IgD-negative memory B cell (primary cell): ENCODE data around the gene CYP17A1. TPM values are rescaled to one million over a fixed set of nuclear protein-coding genes. Genes with fewer than 3 reads are reported as not detected.
"Not testable (repeated sequence)": the region's sequence is repeated elsewhere in the genome, so short reads cannot be mapped to it uniquely, and the experiment has no call there.

Experiments
- H3K27ac Mint-ChIP-seq, 3 donors: one replicate each; pipeline ENCODE4 v1.8.0; 2020 to 2022; ENCODE audit warnings: mild to moderate bottlenecking in 3 of 3, mixed read lengths in 3 of 3, moderate library complexity in 1 of 3
- H3K27me3 Mint-ChIP-seq: one replicate; pipeline ENCODE4 v1.8.0; 2021; ENCODE audit warnings: mixed read lengths
- H3K36me3 Mint-ChIP-seq: one replicate; pipeline ENCODE4 v1.8.0; 2020; ENCODE audit warnings: mild to moderate bottlenecking, mixed read lengths
- H3K4me1 Mint-ChIP-seq, 3 donors: one replicate each; pipeline ENCODE4 v1.8.0; 2020 to 2022; ENCODE audit warnings: mixed read lengths in 3 of 3, mild to moderate bottlenecking in 1 of 3
- H3K4me3 Mint-ChIP-seq, 4 donors: one replicate each; pipeline ENCODE4 v1.8.0; 2020 to 2022; ENCODE audit warnings: mild to moderate bottlenecking in 4 of 4, mixed read lengths in 4 of 4, moderate library complexity in 3 of 4
- H3K9me3 Mint-ChIP-seq, 3 donors: one replicate each; pipeline ENCODE4 v1.8.0; 2020 to 2021; ENCODE audit warnings: mixed read lengths in 3 of 3, mild to moderate bottlenecking in 1 of 3
- polyA plus RNA-seq: library from polyadenylated mRNA; unstranded; fragments of 300-500 nt; fragmentation: Illumina TruSeq; gene quantifications from one replicate; pipeline ENCODE4 v1.2.3, GENCODE V29; 2021

The CYP17A1 gene
- 0.09 TPM for polyA plus RNA-seq

- H3K4me3 Mint-ChIP-seq: no peak within 1 kb of the TSS
- H3K9me3 Mint-ChIP-seq: peaks cover 6 to 21% (median 12%) of the 10 kb centered on the region in 3 donors
- no peaks in the 10 kb centered on the region for H3K4me1 Mint-ChIP-seq
- H3K27me3 Mint-ChIP-seq: peaks cover 16% of the 10 kb centered on the region
- peaks cover 6% of the 10 kb centered on the region for H3K36me3 Mint-ChIP-seq
- peak within 1 kb of the TSS in 1 of 3 donors; percentile 28 for H3K27ac Mint-ChIP-seq
Observed at GRCh38 chr10:102837230-102837721, at the start of gene CYP17A1. Gene CYP17A1, minus strand, starts transcription at chr10:102837413. Its CDS starts 52 bp downstream, at chr10:102837361.

- no peaks in the 10 kb centered on the region for H3K4me1 Mint-ChIP-seq
- H3K36me3 Mint-ChIP-seq: peaks cover 6% of the 10 kb centered on the region
- H3K27ac Mint-ChIP-seq: no peak overlapping the region
- no peaks in the 10 kb centered on the region for H3K9me3 Mint-ChIP-seq
- no peaks in the 10 kb centered on the region for H3K27me3 Mint-ChIP-seq
- H3K4me3 Mint-ChIP-seq: no peak overlapping the region
Observed at GRCh38 chr10:102880256-102880655, 43.0 kb upstream of the CYP17A1 start.

DNA sequence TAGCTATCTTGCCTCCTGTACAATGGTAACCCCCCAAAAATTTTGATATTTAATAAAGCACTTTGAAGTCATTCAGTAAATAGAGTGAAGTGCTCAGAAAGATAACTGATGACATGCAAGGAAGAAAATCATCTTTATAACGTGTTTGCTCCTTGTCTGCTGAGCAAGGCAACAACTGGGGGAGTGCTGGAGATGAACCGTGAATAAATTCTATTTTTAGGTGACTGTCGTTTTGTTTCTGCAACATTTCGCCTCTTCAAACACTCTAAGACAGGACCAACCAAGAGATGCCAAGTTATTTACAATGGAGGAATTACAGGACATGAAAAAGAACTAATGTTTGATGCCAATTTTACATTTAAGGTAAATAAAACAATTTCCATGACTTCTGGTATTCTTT is 41.4 kb upstream of the CYP17A1 start:
- Mint-ChIP-seq H3K4me3 (no peak overlapping the region), H3K4me1 (no peaks in the 10 kb centered on the region), H3K27me3 (no peaks in the 10 kb centered on the region), H3K9me3 (no peaks in the 10 kb centered on the region), H3K27ac (no peak overlapping the region), H3K36me3 (peaks cover 6% of the 10 kb centered on the region)

GRCh38 chr10:102876747-102877153 is 39.5 kb upstream of the CYP17A1 start:
- H3K4me3 Mint-ChIP-seq: no peak overlapping the region
- no peaks in the 10 kb centered on the region for H3K4me1 Mint-ChIP-seq
- peaks cover 6% of the 10 kb centered on the region for H3K36me3 Mint-ChIP-seq
- H3K9me3 Mint-ChIP-seq: no peaks in the 10 kb centered on the region
- no peaks in the 10 kb centered on the region for H3K27me3 Mint-ChIP-seq
- H3K27ac Mint-ChIP-seq: no peak overlapping the region

DNA sequence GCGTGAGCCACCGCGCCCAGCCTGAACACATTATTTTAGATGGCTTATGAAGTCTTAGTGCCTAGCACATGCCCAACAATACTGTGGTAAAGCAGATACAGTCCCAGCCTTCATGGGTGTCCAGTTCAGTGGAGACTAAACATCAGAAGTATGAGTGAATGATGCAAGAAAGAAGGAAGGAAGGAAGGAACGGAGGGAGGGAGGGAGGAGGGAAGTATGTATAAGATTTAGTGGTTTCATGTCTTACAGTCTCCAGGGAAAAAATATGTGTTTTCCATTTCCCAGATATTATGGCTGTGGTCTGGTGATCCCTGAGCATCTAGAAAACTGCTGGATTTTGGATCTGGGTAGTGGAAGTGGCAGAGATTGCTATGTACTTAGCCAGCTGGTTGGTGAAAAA is 35.0 kb upstream of the CYP17A1 start:
- peaks cover 5% of the 10 kb centered on the region in 3 donors for H3K4me1 Mint-ChIP-seq
- no peak overlapping the region for H3K4me3 Mint-ChIP-seq
- H3K27ac Mint-ChIP-seq: no peak overlapping the region
- peaks cover 0 to 2% (median 0%) of the 10 kb centered on the region in 3 donors for H3K9me3 Mint-ChIP-seq
- H3K27me3 Mint-ChIP-seq: peaks cover 12% of the 10 kb centered on the region
- peaks cover 9% of the 10 kb centered on the region for H3K36me3 Mint-ChIP-seq

GRCh38 chr10:102870221-102870620 is 33.0 kb upstream of the CYP17A1 start:
- Mint-ChIP-seq H3K9me3 (peaks cover 0 to 2% (median 0%) of the 10 kb centered on the region in 3 donors), H3K36me3 (peaks cover 7% of the 10 kb centered on the region), H3K4me3 (peak overlapping the region in 1 of 4 donors; percentile 72), H3K27ac (peak overlapping the region in 1 of 3 donors; percentile 40), H3K27me3 (peaks cover 12% of the 10 kb centered on the region), H3K4me1 (peaks cover 5% of the 10 kb centered on the region in 3 donors)

GRCh38 chr10:102869258-102870198 is 32.3 kb upstream of the CYP17A1 start, which contains the start of gene AS3MT:
Gene AS3MT, plus strand, starts transcription at chr10:102869470. Its CDS starts 123 bp downstream, at chr10:102869593.
- H3K9me3 Mint-ChIP-seq: peaks cover 0 to 2% (median 0%) of the 10 kb centered on the region in 3 donors
- peaks cover 5% of the 10 kb centered on the region in 3 donors for H3K4me1 Mint-ChIP-seq
- peaks cover 12% of the 10 kb centered on the region for H3K27me3 Mint-ChIP-seq
- peak within 1 kb of the TSS in 1 of 3 donors; percentile 31 for H3K27ac Mint-ChIP-seq
- H3K4me3 Mint-ChIP-seq: peak within 1 kb of the TSS; percentile 4 to 74 (median 30)
- peaks cover 7% of the 10 kb centered on the region for H3K36me3 Mint-ChIP-seq

- Mint-ChIP-seq H3K27ac (no peak overlapping the region), H3K27me3 (peaks cover 12% of the 10 kb centered on the region)
Observed at GRCh38 chr10:102868911-102869257, 31.7 kb upstream of the CYP17A1 start.

DNA sequence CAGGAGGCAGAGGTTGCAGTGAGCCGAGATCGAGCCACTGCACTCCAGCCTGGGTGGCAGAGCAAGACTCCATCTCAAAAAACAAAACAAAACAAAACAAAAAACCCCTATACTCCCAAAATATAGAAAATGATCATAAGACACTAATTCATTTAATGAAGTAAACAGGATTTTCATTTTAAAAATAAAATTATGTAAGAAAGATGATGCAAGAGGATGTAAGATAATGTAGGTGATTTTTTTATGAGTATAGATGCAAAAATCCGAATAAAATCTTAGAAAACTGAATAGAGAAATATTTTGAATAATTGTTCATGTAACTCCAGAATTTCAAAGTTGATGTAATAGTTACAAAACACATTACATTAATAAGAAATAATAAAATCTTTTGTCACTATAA is 28.4 kb upstream of the CYP17A1 start:
- H3K27me3 Mint-ChIP-seq: peaks cover 10% of the 10 kb centered on the region
- H3K4me3 Mint-ChIP-seq: no peak overlapping the region
- peaks cover 0 to 2% (median 0%) of the 10 kb centered on the region in 3 donors for H3K9me3 Mint-ChIP-seq
- H3K36me3 Mint-ChIP-seq: peaks cover 7% of the 10 kb centered on the region
- H3K27ac Mint-ChIP-seq: no peak overlapping the region
- peaks cover 5% of the 10 kb centered on the region in 3 donors for H3K4me1 Mint-ChIP-seq

More at GRCh38 chr10:102868911-102869257, 31.7 kb upstream of the CYP17A1 start:
- Mint-ChIP-seq H3K36me3 (peaks cover 7% of the 10 kb centered on the region), H3K4me1 (peaks cover 5% of the 10 kb centered on the region in 3 donors), H3K4me3 (peak overlapping the region; percentile 4 to 74 (median 30)), H3K9me3 (peaks cover 0 to 2% (median 0%) of the 10 kb centered on the region in 3 donors)

GRCh38 chr10:102863660-102864059 is 26.4 kb upstream of the CYP17A1 start:
- Mint-ChIP-seq H3K27ac (no peak overlapping the region), H3K36me3 (peaks cover 8% of the 10 kb centered on the region), H3K9me3 (peaks cover 0 to 2% (median 0%) of the 10 kb centered on the region in 3 donors), H3K4me1 (peaks cover 0 to 2% (median 0%) of the 10 kb centered on the region in 3 donors), H3K27me3 (peaks cover 1% of the 10 kb centered on the region), H3K4me3 (no peak overlapping the region)

- Mint-ChIP-seq H3K4me1 (peaks cover 0 to 2% (median 0%) of the 10 kb centered on the region in 3 donors), H3K27me3 (no peaks in the 10 kb centered on the region), H3K27ac (no peak overlapping the region), H3K4me3 (no peak overlapping the region), H3K36me3 (peaks cover 11% of the 10 kb centered on the region), H3K9me3 (no peaks in the 10 kb centered on the region)
Observed at GRCh38 chr10:102859911-102860310, 22.7 kb upstream of the CYP17A1 start.

DNA sequence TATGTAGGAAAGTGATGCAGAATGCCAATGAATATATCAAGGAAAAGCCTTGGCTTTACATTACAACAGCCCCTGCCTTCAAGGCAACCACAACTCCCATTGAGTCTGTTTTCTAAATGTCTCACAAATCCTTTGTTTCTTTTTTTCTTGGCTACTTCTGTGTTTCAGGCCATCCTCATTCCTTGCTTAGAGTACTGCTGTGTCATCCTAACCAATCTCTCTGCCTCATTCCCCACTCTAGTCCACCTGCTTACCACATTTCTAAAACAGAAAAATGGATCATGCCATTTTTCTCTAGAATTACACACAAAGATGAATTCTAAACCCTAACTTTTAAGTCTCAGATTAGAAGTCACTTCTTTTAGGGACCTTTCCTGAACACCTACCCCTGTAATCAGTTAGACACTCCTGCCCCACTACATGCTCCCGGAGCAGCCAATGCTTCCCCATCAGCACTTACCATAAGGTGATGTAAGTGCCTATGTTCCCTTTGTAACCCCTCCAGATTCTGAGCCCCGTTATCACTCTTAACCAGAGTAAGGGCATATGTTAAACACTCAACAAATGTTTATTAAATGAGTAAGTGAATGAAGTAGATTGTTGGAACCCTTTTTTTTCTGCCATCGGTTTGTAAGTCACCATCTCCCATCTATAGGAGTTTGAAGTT is 19.7 kb upstream of the CYP17A1 start:
- H3K9me3 Mint-ChIP-seq: no peaks in the 10 kb centered on the region
- H3K36me3 Mint-ChIP-seq: peaks cover 11% of the 10 kb centered on the region
- H3K4me1 Mint-ChIP-seq: peaks cover 4 to 8% (median 7%) of the 10 kb centered on the region in 3 donors
- peak overlapping the region in 1 of 3 donors; percentile 10 for H3K27ac Mint-ChIP-seq
- H3K4me3 Mint-ChIP-seq: peak overlapping the region in 1 of 4 donors; percentile 2
- no peaks in the 10 kb centered on the region for H3K27me3 Mint-ChIP-seq

DNA sequence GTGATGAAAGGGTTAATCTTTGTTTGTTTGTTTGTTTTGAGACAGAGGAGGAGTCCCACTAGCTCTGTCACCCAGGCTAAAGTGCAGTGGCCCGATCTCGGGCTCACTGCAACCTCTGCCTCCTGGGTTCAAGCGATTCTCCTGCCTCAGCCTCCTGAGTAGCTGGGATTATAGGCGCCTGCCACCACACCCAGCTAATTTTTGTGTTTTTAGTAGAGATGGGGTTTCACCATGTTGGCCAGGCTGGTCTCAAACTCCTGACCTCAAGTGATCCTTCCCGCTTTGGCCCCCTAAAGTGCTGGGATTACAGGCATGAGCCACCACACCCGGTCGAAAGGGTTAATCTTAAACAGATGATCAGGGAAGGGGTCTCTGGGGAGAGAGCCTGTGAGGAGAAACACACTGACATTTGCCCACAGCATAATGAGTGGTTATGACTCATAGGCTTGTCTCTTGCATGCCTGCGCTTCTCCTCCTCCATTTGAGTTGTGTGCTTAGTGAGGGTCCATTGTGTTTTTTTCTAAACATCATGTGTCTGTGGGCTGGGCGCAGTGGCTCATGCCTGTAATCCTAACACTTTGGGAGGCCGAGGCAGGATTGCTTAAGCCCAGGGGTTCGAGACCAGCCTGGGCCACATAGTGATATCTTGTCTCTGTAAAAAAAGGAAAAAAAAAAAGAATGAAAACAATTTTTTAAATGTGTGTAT is 18.7 kb upstream of the CYP17A1 start:
- not testable (repeated sequence) for H3K4me1 Mint-ChIP-seq, H3K27me3 Mint-ChIP-seq, H3K9me3 Mint-ChIP-seq
- H3K27ac Mint-ChIP-seq: peak overlapping the region in 1 of 3 donors; percentile 34
- peak overlapping the region in 1 of 4 donors; percentile 39 for H3K4me3 Mint-ChIP-seq
- peaks cover 11% of the 10 kb centered on the region for H3K36me3 Mint-ChIP-seq

GRCh38 chr10:102853237-102853636 is 16.0 kb upstream of the CYP17A1 start:
- not testable (repeated sequence) for H3K36me3 Mint-ChIP-seq, H3K4me3 Mint-ChIP-seq, H3K27me3 Mint-ChIP-seq, H3K9me3 Mint-ChIP-seq, H3K4me1 Mint-ChIP-seq, H3K27ac Mint-ChIP-seq
